NCI-H524 treated with DMSO at 0.1 percent for 48 hours (cell line): ENCODE results near the gene DPM1.

ENCODE experiments used
- DNase-seq: peaks from one replicate; lab custom pipeline; 2025; lab: John Stamatoyannopoulos, UW

DPM1 gene

GRCh38 chr20:50957798-50958614 is at the start of gene DPM1:
DPM1 (minus strand) TSS chr20:50958532; CDS start chr20:50958523, 9 bp downstream.
- peak; percentile 82 for DNase-seq

DNA sequence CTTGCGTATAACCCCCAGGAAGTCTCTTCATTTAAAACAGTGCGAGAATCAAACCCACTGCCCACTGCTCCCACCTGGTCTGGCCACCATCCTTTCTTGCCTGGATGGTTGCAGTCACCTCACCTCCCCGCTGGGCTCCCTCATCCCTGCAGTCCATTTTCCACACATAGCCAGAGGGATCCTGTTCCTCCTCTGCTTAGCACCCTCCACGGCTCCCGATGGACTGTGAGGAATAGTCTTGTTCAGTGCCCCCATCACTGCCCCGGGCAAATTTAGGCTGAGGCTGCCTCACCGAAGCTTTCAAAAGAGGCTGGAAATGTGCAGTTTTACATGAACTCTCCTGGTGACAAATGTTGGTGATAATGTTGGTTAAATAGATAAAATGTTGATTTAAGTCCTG is 46.9 kb upstream of the DPM1 start:
- DNase-seq: no peak

DNA sequence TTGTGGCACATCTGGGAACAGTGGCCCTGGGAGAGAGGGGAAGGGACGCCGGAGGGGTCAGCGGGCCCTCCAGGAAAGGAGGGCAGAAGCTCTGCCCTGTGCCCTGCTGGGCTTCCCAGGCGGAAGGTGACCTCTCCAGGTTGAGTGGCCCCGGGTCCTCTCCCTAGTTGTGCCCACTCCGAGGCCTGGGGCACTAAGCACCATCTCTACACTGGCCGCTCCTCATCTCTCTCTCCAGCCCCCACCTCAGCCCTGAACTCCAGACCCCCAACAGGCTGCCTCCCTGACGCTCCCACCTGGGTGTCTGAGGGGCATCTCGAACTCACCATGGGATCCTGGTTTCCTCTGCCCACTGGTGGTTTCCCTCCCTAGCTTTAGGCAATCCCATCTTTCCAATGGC is 46.4 kb upstream of the DPM1 start:
- no peak for DNase-seq

- DNase-seq: no peak
Measured at GRCh38 chr20:51004305-51004727, 46.0 kb upstream of the DPM1 start.

GRCh38 chr20:51003753-51004152 is 45.4 kb upstream of the DPM1 start:
- DNase-seq: no peak

DNA sequence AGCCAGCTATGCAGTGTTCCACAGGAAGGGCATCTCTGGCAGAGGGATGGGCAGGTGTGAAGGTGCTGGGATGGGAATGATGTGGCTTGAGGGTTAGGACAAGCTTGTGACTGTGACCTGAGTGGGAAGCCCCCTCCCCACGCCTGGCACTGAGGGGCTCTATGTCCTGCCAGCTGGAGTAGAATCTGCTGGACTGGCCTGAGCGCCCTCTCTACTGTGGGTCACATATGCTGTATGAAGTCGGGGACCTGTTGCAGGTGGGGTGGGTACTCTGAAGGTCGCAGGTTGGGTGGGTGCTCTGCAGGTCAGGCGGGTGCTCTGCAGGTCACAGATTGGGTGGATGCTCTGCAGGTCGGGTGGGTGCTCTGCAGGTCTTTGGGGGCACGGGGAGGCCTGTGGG is 44.3 kb upstream of the DPM1 start:
- no peak for DNase-seq

GRCh38 chr20:51001430-51002265 is 43.3 kb upstream of the DPM1 start:
- no peak for DNase-seq

DNA sequence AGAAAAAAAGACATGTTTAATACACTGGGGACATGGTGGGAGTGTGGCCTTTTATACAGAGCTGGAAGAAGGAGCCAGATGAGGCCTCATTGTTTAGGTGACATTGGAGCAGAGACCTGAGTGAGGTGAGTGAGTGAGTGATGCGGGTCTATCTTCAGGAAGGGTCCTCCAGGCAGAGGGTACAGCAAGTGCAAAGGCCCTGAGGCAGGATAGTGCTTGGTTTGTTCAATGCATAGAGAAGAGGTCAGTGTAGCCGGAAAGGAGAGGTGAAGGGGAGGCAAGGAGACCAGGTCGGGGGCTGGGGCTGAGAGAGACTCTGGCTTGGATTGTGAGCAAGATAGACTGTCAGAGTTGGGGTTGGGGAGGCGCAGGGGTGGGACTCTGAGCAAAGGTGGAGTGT is 41.0 kb upstream of the DPM1 start:
- no peak for DNase-seq

DNA sequence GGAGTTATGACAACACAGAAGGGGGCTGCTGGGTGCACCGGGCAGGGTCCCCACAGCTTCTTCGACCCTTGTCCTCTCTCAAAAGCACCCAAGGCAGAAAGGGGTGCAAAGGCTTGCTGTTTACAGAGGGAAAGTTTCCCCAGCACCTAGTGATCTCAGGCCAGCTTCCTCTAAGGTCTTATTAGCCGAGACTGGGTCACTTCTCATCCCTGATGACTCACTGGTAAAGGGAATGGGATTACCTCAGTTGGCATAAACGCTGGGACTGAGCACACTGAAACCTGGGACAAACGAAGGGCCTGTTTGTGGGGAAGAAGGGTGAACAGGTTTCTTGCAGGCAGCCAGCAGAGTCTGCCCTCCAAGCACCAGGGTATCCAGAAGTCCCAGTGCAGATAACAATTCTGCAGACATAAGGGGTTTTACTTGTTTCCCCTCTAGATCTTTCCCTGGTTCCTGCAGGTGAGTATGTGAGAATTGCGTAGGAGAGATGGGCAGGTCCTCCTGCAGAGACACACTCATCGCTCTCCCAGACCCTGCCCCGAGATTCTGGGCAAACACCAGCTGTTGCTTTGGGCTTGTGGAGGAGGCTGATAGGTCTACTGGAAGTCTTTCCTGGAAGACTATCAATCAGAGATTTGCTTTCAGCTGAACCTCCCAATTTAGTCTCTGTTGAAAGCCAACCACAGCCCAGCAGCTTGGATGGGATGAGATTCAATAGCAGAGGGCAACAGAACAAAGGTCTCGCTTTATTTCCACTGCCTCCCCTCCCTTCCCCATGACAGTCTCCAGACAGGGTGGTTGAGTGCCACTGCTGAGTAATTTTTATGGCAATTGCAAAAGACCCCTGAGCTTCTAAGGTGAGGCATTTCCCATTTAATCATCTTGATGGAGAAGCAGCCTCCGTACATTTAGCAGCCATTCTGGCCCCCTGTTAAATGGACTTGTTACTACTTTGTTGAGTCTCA is 38.9 kb upstream of the DPM1 start:
- DNase-seq: no peak

DNA sequence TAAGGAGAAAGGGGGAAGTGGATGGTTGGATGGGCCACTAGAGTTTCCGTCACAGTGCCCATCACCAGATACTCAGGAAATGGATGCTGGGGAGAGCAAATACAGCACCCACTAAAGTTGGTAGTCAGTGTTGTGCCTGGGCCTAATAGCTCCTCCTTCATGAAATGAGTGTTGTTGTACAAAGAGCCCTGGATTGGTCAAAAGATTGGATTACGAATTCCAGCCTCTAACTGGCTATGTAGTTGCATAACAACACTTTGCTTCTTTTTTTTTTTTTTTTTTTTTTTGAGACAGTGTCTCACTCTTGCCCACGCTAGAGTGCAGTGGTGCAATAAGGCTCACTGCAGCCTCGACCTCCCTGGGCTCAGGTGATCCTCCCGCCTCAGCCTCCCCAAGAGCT is 37.2 kb upstream of the DPM1 start:
- no peak for DNase-seq

GRCh38 chr20:50993876-50994275 is 35.5 kb upstream of the DPM1 start:
- DNase-seq: no peak

DNA sequence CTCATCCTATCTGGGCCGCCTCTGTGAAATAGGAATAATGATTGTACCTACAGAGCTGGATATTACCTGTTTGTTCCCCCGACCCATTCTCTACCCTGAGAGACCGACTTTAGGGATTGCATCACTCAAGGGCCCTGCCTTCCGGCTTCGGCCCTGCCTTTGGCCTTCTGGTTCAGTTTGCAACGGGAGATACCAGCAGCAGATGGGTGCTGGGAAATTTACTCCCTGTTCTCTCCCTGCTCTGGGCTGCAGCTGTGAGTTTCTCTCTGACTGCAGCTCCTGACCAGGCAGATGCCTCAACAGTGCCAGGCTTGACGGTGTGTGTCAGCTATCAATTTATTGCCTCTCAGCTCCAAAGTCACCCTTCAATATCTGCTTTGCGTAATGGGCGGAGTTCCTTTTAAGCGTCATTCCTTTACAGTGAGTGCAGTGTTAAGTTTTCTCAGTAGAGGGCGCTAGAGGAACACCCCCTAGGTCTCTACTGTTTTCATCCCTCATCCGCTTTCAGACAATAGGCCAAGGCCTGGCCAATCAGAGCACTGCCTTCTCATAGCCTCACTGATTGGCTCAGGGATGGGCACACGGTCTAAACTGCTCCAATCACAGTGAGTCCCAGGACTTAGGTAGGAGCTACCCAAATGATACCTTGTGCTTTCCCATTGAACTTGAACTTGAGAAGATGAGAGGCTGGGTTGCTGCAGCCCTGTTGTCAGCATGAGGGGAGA is 34.6 kb upstream of the DPM1 start:
- peak; percentile 71 for DNase-seq

DNA sequence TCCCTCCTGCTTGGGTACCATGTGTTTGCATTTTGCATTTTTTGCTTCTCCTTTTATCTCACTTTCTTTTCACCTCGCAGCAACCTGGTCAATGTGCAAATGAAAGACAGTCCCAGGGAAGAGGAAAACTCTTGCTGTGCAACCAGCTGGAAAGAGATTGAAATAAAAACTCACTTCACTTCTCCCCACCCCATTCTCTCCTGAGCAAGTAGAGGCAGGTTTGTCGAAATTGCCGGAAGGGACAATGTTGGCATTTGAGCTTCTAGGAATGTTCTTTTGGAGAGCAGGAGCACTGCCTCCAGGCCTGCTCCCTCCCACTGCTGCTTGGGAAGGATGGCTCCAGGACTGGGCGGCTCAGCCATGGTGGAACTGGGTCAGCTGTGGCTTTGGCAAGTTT is 34.0 kb upstream of the DPM1 start:
- DNase-seq: no peak

GRCh38 chr20:50991076-50991475 is 32.7 kb upstream of the DPM1 start:
- no peak for DNase-seq

GRCh38 chr20:50987493-50988210 is 29.3 kb upstream of the DPM1 start:
- peak; percentile 38 for DNase-seq

- no peak for DNase-seq
Measured at GRCh38 chr20:50983321-50983720, 25.0 kb upstream of the DPM1 start.

- no peak for DNase-seq
Measured at GRCh38 chr20:50982363-50982762, 24.0 kb upstream of the DPM1 start.

- no peak for DNase-seq
Measured at GRCh38 chr20:50981714-50982048, 23.3 kb upstream of the DPM1 start.

DNA sequence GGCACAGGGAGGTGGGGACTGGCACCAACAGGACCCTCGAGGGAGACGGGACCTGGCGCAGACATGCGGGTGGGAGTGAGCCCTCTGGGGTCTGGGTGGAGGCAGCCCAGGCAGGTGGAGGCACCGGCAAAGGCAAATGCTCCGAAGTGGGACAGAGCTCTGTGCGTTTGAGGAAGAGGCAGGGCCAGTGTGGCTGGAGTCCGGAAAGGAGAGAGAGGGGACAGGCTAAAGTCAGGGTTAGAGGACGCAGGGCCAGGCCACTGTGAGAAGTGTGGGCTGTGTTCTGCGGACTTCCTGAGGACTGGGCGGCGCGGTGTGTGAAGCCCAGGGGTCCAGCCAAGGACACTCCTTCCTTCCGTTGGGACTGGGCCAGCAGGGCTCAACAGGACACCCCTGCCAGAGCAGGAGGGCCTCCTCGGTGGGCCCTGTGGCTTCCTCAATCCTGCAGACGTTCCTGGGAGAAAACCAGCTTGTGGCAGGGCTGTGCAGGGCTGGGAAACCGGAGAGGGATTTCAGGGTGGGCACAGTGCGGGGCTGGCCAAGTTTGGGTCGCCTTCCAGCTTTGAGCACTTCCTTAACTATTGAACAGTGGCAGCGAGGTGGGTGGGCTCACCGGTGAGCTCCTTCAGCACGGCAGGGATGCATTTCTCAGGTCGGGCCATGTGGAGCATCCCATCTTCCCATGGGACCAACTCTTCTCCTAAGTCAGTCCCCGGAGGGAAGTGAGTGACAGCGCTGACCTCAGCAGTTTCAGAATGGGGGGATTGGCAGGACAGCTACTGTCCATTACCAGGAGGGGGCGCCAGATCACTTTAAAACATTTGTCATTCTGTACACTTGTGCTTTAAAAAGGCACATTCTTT is 22.8 kb upstream of the DPM1 start:
- no peak for DNase-seq
